ENCODE data around the gene ZNF497.

DNA sequence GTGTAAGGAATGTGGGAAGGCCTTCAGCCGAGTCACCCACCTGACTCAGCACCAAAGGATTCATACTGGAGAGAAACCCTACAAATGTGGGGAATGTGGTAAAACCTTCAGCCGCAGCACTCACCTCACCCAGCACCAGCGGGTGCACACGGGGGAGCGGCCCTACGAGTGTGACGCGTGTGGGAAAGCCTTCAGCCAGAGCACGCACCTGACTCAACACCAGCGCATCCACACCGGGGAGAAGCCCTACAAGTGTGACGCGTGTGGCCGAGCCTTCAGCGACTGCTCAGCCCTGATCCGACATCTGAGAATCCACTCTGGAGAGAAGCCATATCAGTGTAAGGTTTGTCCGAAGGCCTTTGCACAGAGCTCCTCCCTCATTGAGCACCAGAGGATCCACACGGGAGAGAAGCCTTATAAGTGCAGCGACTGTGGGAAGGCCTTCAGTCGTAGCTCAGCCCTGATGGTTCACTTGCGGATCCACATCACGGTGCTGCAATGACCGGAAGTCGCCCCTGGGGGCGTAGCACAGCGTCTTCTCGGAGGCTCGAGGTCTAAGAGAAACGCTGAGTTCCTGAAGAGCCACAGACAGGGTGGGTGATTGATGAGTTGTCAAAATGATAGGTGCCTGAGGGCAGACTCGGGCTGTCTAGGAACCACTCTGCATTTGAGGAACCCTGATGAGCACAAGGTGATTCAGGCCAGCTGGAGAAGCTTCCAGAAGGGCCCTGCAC lies 23.6 kb downstream of the ZNF497 start:
- TF ChIP-seq, protein P1, sequence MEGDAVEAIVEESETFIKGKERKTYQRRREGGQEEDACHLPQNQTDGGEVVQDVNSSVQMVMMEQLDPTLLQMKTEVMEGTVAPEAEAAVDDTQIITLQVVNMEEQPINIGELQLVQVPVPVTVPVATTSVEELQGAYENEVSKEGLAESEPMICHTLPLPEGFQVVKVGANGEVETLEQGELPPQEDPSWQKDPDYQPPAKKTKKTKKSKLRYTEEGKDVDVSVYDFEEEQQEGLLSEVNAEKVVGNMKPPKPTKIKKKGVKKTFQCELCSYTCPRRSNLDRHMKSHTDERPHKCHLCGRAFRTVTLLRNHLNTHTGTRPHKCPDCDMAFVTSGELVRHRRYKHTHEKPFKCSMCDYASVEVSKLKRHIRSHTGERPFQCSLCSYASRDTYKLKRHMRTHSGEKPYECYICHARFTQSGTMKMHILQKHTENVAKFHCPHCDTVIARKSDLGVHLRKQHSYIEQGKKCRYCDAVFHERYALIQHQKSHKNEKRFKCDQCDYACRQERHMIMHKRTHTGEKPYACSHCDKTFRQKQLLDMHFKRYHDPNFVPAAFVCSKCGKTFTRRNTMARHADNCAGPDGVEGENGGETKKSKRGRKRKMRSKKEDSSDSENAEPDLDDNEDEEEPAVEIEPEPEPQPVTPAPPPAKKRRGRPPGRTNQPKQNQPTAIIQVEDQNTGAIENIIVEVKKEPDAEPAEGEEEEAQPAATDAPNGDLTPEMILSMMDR (IDR thresholded peaks at IDR 0.05; ENCODE audit: poor library complexity): no peak
- no peak for TF ChIP-seq EZH2 (IDR thresholded peaks at IDR 0.05; ENCODE audit: borderline replicate concordance)
- no peak for TF ChIP-seq EZH2phosphoT487 (IDR thresholded peaks at IDR 0.05; ENCODE audit: low read depth, severe bottlenecking, unreplicated experiment)

All from hepatocyte (in vitro differentiated cells).